Right lobe of liver (tissue), 6 donors: ENCODE results near the gene APAF1. TPM values are rescaled to one million over a fixed set of nuclear protein-coding genes. Genes with fewer than 3 reads are reported as not detected.

Experiments
- ATAC-seq, 4 donors: fragments of 200-7000 bp; cut with Tn5 transposase; one replicate each; pipeline ENCODE4 v1.9.1; 2020; ENCODE audit warnings: mild to moderate bottlenecking in 4 of 4, moderate library complexity in 4 of 4
- DNase-seq, 3 donors: peaks; one replicate each; pipeline ENCODE4 v3.0.0-alpha.2; 2020
- H3K27ac ChIP-seq, 3 donors: fragments of 200-600 bp; one replicate each; pipeline ENCODE4 v1.8.0; 2022
- H3K27me3 ChIP-seq, 2 donors: fragments of 200-600 bp; one replicate each; pipeline ENCODE4 v1.8.0; 2022
- H3K36me3 ChIP-seq, 4 donors: fragments of 200-600 bp; sonication (generic) in 1 of 4; one replicate each; pipeline versions ENCODE4 v1.5.1 to v1.8.0; 2017 to 2022; ENCODE audit warnings: control low read depth in 1 of 4
- H3K4me1 ChIP-seq, 4 donors: fragments of 200-600 bp; sonication (generic) in 1 of 4; one replicate each; pipeline versions ENCODE4 v1.5.1 to v1.8.0; 2017 to 2022; ENCODE audit warnings: control low read depth in 1 of 4
- H3K4me3 ChIP-seq, 3 donors: fragments of 200-600 bp; one replicate each; pipeline ENCODE4 v1.8.0; 2022
- H3K9me3 ChIP-seq, 4 donors: fragments of 200-600 bp; sonication (generic) in 1 of 4; one replicate each; pipeline versions ENCODE4 v1.5.1 to v1.8.0; 2017 to 2022; ENCODE audit warnings: control low read depth in 1 of 4
- POLR2A ChIP-seq: fragments of 450-650 bp; IDR thresholded peaks from one replicate; pipeline ENCODE4 v1.6.1; 2017; ENCODE audit warnings: antibody characterized with exemption, mild to moderate bottlenecking
- WGBS: methylation state at CpG from one replicate; pipeline ENCODE4 v1.1.6; 2018; ENCODE audit warnings: low coverage, low lambda C conversion rate; ENCODE audit not compliant: insufficient coverage; ENCODE audit errors: missing lambda C conversion rate; 5-methylcytosine and 5-hydroxymethylcytosine counted together
- intact Hi-C, 2 donors: fragments of 100-400 bp; cut with DNase I; formaldehyde crosslinking; loops; one replicate each; pipeline versions ENCODE4 v1.11.2 to v1.14.1; 2022
- total RNA-seq, 6 experiments: library from RNA; depleted of rRNA in 2 of 6; stranded (reverse); fragments of >200 nt in 2 of 6; fragmentation: NEBNext Ultra II Directional in 3 of 6; extraction: Animal tissue kit (Norgen Biotek cat#: 25700) in 3 of 6; gene quantifications; one replicate each; pipeline versions ENCODE4 v1.1.0 to v1.2.4, GENCODE V29; 2016 to 2023
- TF ChIP-seq, protein P1 (sequence below), 4 donors: fragments of 200-600 bp in 3 of 4; fragments of 450-650 bp in 1 of 4; IDR thresholded peaks; one replicate each; pipeline versions ENCODE4 v1.5.1 to v1.8.0; 2016 to 2022; ENCODE audit warnings: antibody characterized with exemption in 4 of 4, mild to moderate bottlenecking in 2 of 4
- donor health status: DM: no; HTN: yes; CAD: no.
- donor health status: DM: no; HTN: no; CAD: no.
- donor health status: DM: no; HTN: no; CAD: no.
- donor health status: DM: no; HTN: yes; CAD: no.
- donor health status: DM: no; HTN: yes; CAD: no.

Gene APAF1
- total RNA-seq, 6 experiments from 2014 or later: 4.5 to 12.3 (median 7.1) TPM

DNA sequence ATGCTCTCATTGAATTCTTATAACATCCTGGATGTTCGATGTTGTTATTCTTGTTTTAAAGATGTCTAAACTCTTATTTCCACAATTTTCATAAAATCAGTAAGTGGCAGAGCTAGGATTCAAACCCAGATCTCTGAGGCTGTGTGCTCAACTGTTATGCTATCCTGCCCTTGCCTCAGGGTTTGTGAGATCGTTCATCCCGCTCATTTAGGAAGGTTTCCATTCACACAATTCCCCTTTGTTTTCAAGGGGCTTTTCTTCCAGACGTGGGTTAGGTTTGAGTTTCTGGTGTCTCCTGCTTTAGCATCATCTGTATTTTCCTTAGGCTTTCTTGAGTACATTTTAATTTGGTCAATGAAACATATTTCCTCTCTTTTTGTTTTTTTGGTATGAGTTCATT is 69.3 kb downstream of the APAF1 start:
- Histone ChIP-seq H3K4me3 (no peak overlapping the region), H3K9me3 (no peaks in the 10 kb centered on the region), H3K27ac (no peak overlapping the region), H3K27me3 (no peaks in the 10 kb centered on the region), H3K36me3 (peaks cover 0 to 10% (median 1%) of the 10 kb centered on the region in 4 donors), H3K4me1 (no peaks in the 10 kb centered on the region)
- WGBS: 84% methylated on average over 4 of the region's 4 CpGs
- TF ChIP-seq, protein P1, sequence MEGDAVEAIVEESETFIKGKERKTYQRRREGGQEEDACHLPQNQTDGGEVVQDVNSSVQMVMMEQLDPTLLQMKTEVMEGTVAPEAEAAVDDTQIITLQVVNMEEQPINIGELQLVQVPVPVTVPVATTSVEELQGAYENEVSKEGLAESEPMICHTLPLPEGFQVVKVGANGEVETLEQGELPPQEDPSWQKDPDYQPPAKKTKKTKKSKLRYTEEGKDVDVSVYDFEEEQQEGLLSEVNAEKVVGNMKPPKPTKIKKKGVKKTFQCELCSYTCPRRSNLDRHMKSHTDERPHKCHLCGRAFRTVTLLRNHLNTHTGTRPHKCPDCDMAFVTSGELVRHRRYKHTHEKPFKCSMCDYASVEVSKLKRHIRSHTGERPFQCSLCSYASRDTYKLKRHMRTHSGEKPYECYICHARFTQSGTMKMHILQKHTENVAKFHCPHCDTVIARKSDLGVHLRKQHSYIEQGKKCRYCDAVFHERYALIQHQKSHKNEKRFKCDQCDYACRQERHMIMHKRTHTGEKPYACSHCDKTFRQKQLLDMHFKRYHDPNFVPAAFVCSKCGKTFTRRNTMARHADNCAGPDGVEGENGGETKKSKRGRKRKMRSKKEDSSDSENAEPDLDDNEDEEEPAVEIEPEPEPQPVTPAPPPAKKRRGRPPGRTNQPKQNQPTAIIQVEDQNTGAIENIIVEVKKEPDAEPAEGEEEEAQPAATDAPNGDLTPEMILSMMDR (IDR thresholded peaks at IDR 0.05): no peak
- TF ChIP-seq POLR2A: no peak
- no peak for DNase-seq
- intact Hi-C loops: no loop called here
- no peak for ATAC-seq

DNA sequence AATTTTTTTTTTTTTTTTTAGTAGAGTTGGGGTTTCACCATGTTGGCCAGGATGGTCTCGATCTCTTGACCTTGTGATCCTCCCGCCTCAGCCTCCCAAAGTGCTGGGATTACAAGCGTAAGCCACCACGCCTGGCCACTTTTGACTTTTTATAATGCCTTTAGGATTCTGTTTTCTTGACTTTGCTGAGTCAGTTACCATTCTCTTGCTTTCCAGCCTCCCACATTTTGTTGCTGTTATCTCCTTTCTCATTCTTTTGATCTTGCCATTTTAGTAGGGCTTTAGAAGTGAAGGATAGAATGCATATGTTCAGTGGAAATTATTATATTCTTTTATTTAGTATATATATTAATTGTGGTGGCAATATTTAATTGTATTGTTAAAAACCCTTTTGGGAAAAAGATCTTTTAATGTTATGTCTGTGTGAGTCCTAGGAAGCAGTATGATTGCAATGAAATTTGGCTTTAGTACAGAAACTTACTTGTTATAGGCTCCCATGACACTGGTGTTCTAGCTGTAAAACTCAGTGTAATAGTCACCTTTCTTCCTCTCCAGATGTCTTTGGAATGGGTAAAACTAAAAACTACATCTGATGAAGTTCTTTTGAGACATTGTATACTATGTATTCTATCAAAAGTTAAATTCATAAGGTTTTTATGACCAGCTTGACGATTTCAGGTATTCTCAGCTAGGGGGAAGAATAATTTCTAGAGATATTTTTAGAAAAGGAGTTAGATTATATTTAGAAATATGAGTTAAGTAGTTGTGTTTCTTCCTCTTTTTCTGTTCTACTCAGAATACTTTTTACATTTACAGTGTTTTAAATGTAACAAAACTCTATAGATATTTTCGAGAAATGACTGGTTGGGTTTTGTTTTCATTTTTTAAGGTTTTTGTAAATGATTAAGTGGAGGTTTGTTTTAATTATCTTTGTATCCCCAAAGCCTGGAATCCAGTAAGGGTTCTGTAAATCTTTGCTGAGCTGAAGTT is 74.7 kb downstream of the APAF1 start:
- intact Hi-C loops: no loop called here
- TF ChIP-seq, protein P1 (IDR thresholded peaks at IDR 0.05): no peak
- no peak for TF ChIP-seq POLR2A
- 90% methylated on average over 5 of the region's 6 CpGs for WGBS
- Histone ChIP-seq H3K9me3 (no peaks in the 10 kb centered on the region), H3K36me3 (peaks cover 0 to 13% (median 1%) of the 10 kb centered on the region in 4 donors), H3K27me3 (no peaks in the 10 kb centered on the region), H3K4me3 (no peak overlapping the region), H3K4me1 (no peaks in the 10 kb centered on the region), H3K27ac (no peak overlapping the region)
- ATAC-seq (no peak), DNase-seq (no peak)

DNA sequence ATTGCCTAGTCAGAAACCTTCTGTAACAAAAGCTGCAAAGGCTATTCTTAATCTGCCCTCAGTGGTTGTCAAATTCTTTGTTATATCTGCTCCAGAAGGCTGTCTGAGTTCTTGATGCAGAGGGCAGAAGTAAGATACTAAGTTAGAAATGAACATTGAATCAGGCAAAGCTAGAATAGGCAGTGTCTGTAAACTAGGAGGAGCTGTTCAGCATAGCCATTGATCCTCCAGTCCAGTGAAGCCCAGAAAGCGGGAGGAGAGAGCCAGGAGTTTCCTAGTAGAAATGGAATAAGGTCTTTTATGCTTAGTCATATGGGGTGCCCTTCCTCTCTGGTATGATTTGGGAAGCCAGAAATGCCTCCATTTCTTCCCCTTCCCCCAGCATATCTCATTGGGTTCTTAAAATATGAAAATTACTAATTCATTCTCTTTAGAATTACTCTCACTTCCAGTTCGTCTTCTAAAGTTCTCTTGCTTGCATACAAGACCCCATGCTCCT is 76.2 kb downstream of the APAF1 start:
- 83% methylated on average over 2 of the region's 2 CpGs for WGBS
- no peak overlapping the region for H3K27ac ChIP-seq
- H3K4me1 ChIP-seq: no peaks in the 10 kb centered on the region
- no peak overlapping the region for H3K4me3 ChIP-seq
- no peak for DNase-seq
- intact Hi-C loops: no loop called here
- no peaks in the 10 kb centered on the region for H3K9me3 ChIP-seq
- TF ChIP-seq, protein P1 (IDR thresholded peaks at IDR 0.05): no peak
- no peak for TF ChIP-seq POLR2A
- ATAC-seq: no peak
- H3K36me3 ChIP-seq: peaks cover 0 to 21% (median 0%) of the 10 kb centered on the region in 4 donors
- no peaks in the 10 kb centered on the region for H3K27me3 ChIP-seq

DNA sequence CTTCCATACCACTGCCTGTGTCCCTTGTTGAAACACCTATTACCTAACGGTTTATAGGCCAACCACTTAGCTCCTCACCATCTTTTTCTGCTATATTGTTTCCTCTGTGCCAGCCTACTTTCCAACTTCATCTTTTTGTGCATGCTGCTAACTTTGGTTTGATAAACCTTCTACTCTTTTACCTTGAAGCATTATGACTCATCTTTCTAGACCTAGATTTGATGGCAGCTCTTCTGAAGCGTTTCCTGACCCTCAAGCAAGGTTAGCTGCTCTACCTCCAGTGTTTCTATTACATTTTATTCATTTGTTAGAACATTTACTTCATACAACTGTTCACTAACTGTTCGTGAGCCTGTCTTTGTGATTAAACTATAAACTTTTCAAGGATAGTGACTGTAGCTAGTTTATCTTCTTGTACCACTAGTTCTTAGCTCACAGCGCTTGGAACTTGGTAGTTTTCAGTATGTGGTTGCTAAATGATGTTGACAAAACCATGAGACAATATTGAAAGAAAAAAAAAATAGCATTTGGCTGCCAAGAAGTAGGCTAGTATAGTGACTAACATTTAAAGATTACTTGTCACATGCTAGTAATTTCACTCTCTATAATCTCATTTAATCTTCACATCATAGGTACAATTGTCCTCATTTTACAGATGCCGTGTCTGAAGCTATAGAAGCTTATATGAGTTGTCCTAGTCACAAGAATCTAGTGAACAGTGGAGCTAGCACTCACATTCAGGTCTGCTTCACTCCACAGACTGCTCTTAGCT is 79.5 kb downstream of the APAF1 start:
- intact Hi-C loops: no loop called here
- TF ChIP-seq POLR2A: no peak
- TF ChIP-seq, protein P1 (IDR thresholded peaks at IDR 0.05): no peak
- ATAC-seq (no peak), DNase-seq (no peak)
- peaks cover 0 to 30% (median 0%) of the 10 kb centered on the region in 4 donors for H3K36me3 ChIP-seq
- no peak overlapping the region for H3K27ac ChIP-seq
- WGBS: 74% methylated on average over 5 of the region's 5 CpGs
- no peaks in the 10 kb centered on the region for H3K4me1 ChIP-seq
- no peak overlapping the region for H3K4me3 ChIP-seq
- no peaks in the 10 kb centered on the region for H3K27me3 ChIP-seq
- H3K9me3 ChIP-seq: no peaks in the 10 kb centered on the region
